ENCODE measurements around the gene LRIT1. TPM values are rescaled to one million over a fixed set of nuclear protein-coding genes. Genes with fewer than 3 reads are reported as not detected.

LRIT1 gene
- total and polyA plus RNA-seq, 2 of the 8 experiments (the other 6 are each of a cell fraction or from before 2014, with no cell fraction given) = 0.03 TPM; not detected in 1

- TF ChIP-seq USF2 (IDR thresholded peaks at IDR 0.05; ENCODE audit: low read length) (no peak), EGR1 (IDR thresholded peaks at IDR 0.05; ENCODE audit: borderline replicate concordance, low read depth, low read length) (no peak), POLR2A (IDR thresholded peaks at IDR 0.05; ENCODE audit: control extremely low read depth in 1 of 2, low read depth in 2 of 2, low read length in 2 of 2) (no peak), RNF2 (IDR thresholded peaks at IDR 0.05; ENCODE audit: borderline replicate concordance, low read depth, low read length, missing control alignments, poor library complexity, severe bottlenecking) (no peak), KDM1A (IDR thresholded peaks at IDR 0.05; ENCODE audit: borderline replicate concordance, low read length) (no peak), JUN (IDR thresholded peaks at IDR 0.05; ENCODE audit: low read depth, low read length) (no peak), SIN3A (conservative IDR thresholded peaks at IDR 0.05 in 1 of 2, IDR thresholded peaks at IDR 0.05 in 1 of 2; ENCODE audit: low read depth in 1 of 2, low read length in 2 of 2) (no peak), JUND (IDR thresholded peaks at IDR 0.05; ENCODE audit: low read length) (no peak)
Measured at GRCh38 chr10:84185526-84186175, 55.7 kb downstream of the LRIT1 start (continued).
